Astrocyte (in vitro differentiated cells and primary cell): Measurements from ENCODE around the gene RNF14. TPM values are rescaled to one million over a fixed set of nuclear protein-coding genes. Genes with fewer than 3 reads are reported as not detected.

Source experiments
- DNase-seq: peaks from one replicate; pipeline ENCODE4 v3.0.0-alpha.2; 2010; ENCODE audit warnings: low read depth
- FAIRE-seq: peaks from 2 replicates; lab custom pipeline; 2011; peaks lifted over from hg19 to GRCh38; lab: Jason Lieb, UNC
- H2AFZ ChIP-seq: 2 replicates; pipeline ENCODE4 v1.6.0; 2012; ENCODE audit warnings: low read depth, low read length, inconsistent platforms
- H3K27ac ChIP-seq: 2 replicates; pipeline ENCODE4 v1.5.1; 2011; ENCODE audit warnings: low read depth, low read length, inconsistent platforms
- H3K27me3 ChIP-seq: 2 replicates; pipeline ENCODE4 v1.6.0; 2011; ENCODE audit warnings: low read length, inconsistent platforms; ENCODE audit not compliant: insufficient read depth
- H3K36me3 ChIP-seq: 2 replicates; pipeline ENCODE4 v1.5.1; 2011; ENCODE audit warnings: low read length, inconsistent platforms; ENCODE audit not compliant: insufficient read depth
- H3K4me1 ChIP-seq: 2 replicates; pipeline ENCODE4 v1.5.1; 2011; ENCODE audit warnings: low read length, inconsistent platforms; ENCODE audit not compliant: insufficient read depth
- H3K4me2 ChIP-seq: 2 replicates; pipeline ENCODE4 v1.6.0; 2012; ENCODE audit warnings: low read length, inconsistent platforms
- H3K4me3 ChIP-seq: 2 replicates; pipeline ENCODE4 v1.5.1; 2011; ENCODE audit warnings: low read depth, mild to moderate bottlenecking, low read length, inconsistent platforms; ENCODE audit not compliant: insufficient read depth
- H3K79me2 ChIP-seq: 2 replicates; pipeline ENCODE4 v1.6.0; 2012; ENCODE audit warnings: mild to moderate bottlenecking, low read length, inconsistent platforms; ENCODE audit not compliant: insufficient read depth
- H3K9ac ChIP-seq: 2 replicates; pipeline ENCODE4 v1.6.0; 2012; ENCODE audit warnings: mild to moderate bottlenecking, low read length, inconsistent platforms
- H3K9me3 ChIP-seq: 2 replicates; pipeline ENCODE4 v1.5.1; 2012; ENCODE audit warnings: low read depth, mild to moderate bottlenecking, low read length, inconsistent platforms; ENCODE audit not compliant: insufficient read depth
- H4K20me1 ChIP-seq: 2 replicates; pipeline ENCODE4 v1.6.0; 2012; ENCODE audit warnings: low read length, inconsistent platforms; ENCODE audit not compliant: insufficient read depth
- H3K27ac Mint-ChIP-seq: one replicate; pipeline ENCODE4 v1.8.0; 2021; ENCODE audit warnings: mild to moderate bottlenecking, mixed read lengths; ENCODE audit not compliant: unreplicated experiment
- H3K27me3 Mint-ChIP-seq: one replicate; pipeline ENCODE4 v1.8.0; 2021; ENCODE audit warnings: low read depth, mixed read lengths; ENCODE audit not compliant: unreplicated experiment
- H3K36me3 Mint-ChIP-seq: one replicate; pipeline ENCODE4 v1.8.0; 2021; ENCODE audit warnings: low read depth, mixed read lengths; ENCODE audit not compliant: unreplicated experiment
- H3K4me1 Mint-ChIP-seq: one replicate; pipeline ENCODE4 v1.8.0; 2021; ENCODE audit warnings: low read depth, mixed read lengths; ENCODE audit not compliant: unreplicated experiment
- H3K4me3 Mint-ChIP-seq: one replicate; pipeline ENCODE4 v1.8.0; 2021; ENCODE audit warnings: mild to moderate bottlenecking, moderate library complexity, mixed read lengths; ENCODE audit not compliant: unreplicated experiment
- H3K9me3 Mint-ChIP-seq: one replicate; pipeline ENCODE4 v1.8.0; 2021; ENCODE audit warnings: mild to moderate bottlenecking, mixed read lengths; ENCODE audit not compliant: unreplicated experiment
- CTCF ChIP-seq: IDR thresholded peaks from 2 replicates; pipeline ENCODE4 v1.5.1; 2011; ENCODE audit warnings: low read depth, mild to moderate bottlenecking, inconsistent platforms, low read length, moderate library complexity; ENCODE audit not compliant: insufficient read depth
- EZH2 ChIP-seq: IDR thresholded peaks from 2 replicates; pipeline ENCODE4 v1.6.1; 2012; ENCODE audit warnings: mild to moderate bottlenecking, low read length, inconsistent platforms; ENCODE audit not compliant: insufficient read depth
- total RNA-seq: library from RNA; stranded (reverse); gene quantifications from 2 replicates; pipeline ENCODE4 v1.2.1, GENCODE V29; 2021

Gene RNF14
- total RNA-seq, 1 donor from 2014 or later, result 105 TPM

DNA sequence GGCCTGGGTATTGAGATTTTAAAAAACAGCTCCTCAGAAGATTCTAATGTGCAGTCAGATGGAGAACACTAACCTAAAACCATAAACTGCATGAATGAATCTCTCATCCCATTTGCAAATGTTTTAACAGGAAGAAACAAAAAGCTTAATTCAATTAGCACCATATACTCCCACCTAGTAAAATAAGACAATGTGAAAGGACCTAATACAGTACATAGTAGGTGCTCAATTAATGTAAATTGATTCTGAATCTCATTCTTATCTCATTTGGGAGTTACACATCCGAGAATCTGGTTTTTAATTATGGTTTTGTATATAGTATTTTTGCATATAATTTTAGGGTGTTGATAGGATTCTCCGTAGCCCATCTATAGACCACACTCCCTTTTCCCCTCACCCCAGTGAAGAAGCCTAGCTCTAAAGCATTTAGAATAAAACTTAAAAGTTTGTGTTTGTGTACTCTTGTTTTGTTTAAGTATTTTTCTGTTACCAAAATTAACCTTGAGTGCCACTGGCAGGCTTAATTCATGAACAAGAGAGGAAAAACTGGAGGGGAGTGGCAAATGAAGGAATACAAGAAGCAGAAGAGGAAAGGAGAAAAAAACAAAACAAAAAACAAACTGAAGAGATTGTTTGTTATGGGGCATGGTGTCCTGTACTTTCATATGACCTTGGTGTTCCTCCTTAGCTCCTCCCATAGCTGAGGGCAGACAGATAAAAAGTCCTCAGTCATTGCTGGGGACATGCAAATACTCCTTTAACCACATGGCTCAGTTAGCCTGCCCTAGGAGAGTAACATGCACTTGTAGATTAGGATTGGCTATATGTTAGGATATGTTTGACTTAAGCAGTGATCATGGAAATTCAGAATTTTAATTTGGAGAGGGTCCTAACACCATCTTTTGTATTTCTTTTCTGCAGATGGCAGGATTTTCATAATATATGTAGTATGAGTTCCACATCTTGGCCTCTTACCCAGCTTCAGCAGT is 1.2 kb downstream of the RNF14 start:
- TF ChIP-seq CTCF, result no peak
- TF ChIP-seq EZH2, result no peak
- peaks cover 7% of the 10 kb centered on the region for H3K4me1 Mint-ChIP-seq
- no peak for DNase-seq
- H4K20me1 ChIP-seq, result peaks cover 20% of the 10 kb centered on the region
- peaks cover 13% of the 10 kb centered on the region for H3K4me1 ChIP-seq
- H3K4me3 Mint-ChIP-seq, result peak overlapping the region; percentile 91
- H3K4me3 ChIP-seq, result peak overlapping the region; percentile 77
- H3K36me3 Mint-ChIP-seq, result peaks cover 2% of the 10 kb centered on the region
- peak overlapping the region; percentile 92 for H2AFZ ChIP-seq
- no peaks in the 10 kb centered on the region for H3K9me3 Mint-ChIP-seq
- H3K9ac ChIP-seq, result peak overlapping the region; percentile 90
- peak overlapping the region; percentile 88 for H3K4me2 ChIP-seq
- no peak for FAIRE-seq
- H3K27me3 Mint-ChIP-seq, result no peaks in the 10 kb centered on the region
- peaks cover 32% of the 10 kb centered on the region for H3K79me2 ChIP-seq
- H3K27me3 ChIP-seq, result no peaks in the 10 kb centered on the region
- no peaks in the 10 kb centered on the region for H3K9me3 ChIP-seq
- H3K27ac Mint-ChIP-seq, result peak overlapping the region; percentile 94
- H3K36me3 ChIP-seq, result peaks cover 6% of the 10 kb centered on the region
- peak overlapping the region; percentile 90 for H3K27ac ChIP-seq

DNA sequence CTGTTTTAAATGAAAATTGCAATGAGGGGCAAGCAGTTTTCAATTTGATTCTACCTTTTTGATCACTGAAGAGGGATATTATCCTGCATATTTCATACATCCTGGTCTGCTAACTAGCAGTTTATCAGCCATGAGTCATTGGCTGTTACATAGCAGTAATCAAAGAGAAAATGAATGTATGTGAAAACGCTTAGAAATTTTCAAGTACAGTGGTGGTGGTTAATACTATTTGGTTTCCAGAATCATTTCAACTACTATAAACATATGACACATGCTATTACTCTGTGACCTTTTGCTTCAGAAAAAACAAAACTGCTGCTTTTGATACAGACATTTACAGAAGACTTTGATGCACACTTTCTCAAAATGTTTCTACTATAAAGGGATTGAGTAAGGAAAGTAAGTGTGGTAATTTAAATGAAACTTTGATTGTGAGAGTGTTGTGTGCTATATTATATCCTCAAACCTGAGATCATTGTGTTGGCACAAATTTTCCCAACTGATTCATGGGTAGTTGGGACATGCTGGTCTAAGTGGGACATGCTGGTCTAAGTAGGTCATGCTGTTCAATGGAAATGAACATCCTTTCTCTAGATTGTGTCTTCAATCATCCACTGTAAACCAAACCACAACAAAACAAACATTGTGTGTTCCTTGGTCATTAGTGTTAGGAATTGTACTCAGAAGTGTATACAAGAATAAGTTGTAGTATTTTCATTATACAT is 5.1 kb downstream of the RNF14 start:
- FAIRE-seq, result no peak
- H3K79me2 ChIP-seq, result peaks cover 50% of the 10 kb centered on the region
- peak; percentile 74 for DNase-seq
- peaks cover 41% of the 10 kb centered on the region for H4K20me1 ChIP-seq
- peaks cover 9% of the 10 kb centered on the region for H3K4me1 ChIP-seq
- H3K36me3 ChIP-seq, result peaks cover 31% of the 10 kb centered on the region
- Mint-ChIP-seq H3K36me3 (peaks cover 9% of the 10 kb centered on the region), H3K27me3 (no peaks in the 10 kb centered on the region), H3K4me1 (peaks cover 9% of the 10 kb centered on the region), H3K27ac (no peak overlapping the region), H3K4me3 (no peak overlapping the region), H3K9me3 (no peaks in the 10 kb centered on the region)
- no peak overlapping the region for H3K9ac ChIP-seq
- peak overlapping the region; percentile 19 for H3K27ac ChIP-seq
- no peaks in the 10 kb centered on the region for H3K9me3 ChIP-seq
- H3K27me3 ChIP-seq, result no peaks in the 10 kb centered on the region
- H3K4me3 ChIP-seq, result no peak overlapping the region
- TF ChIP-seq CTCF (no peak), EZH2 (no peak)
- H3K4me2 ChIP-seq, result peak overlapping the region; percentile 51
- H2AFZ ChIP-seq, result no peak overlapping the region
